H1 (cell line): ENCODE measurements around the gene ZRANB3. TPM values are rescaled to one million over a fixed set of nuclear protein-coding genes. Genes with fewer than 3 reads are reported as not detected.

Source experiments
- CTCF ChIA-PET: fragments of 300-600 bp; sonication (Branson Sonifier 250); formaldehyde crosslinking; loops from one replicate; lab custom pipeline; 2021; ENCODE audit not compliant: partially characterized antibody; lab: Charles Lee
- POLR2A ChIA-PET: fragments of 300-600 bp; sonication (Branson Sonifier 250); formaldehyde crosslinking; loops from one replicate; lab custom pipeline; 2021; ENCODE audit warnings: inconsistent platforms; ENCODE audit not compliant: partially characterized antibody; lab: Charles Lee
- DNase-seq, 2 experiments: peaks; one replicate each; pipeline versions ENCODE4 v3.0.0 to v3.0.0-alpha.2; 2010 to 2022; ENCODE audit warnings: low spot score in 2 of 2, low read depth in 1 of 2, mixed read lengths in 1 of 2
- FAIRE-seq: peaks from 2 replicates; lab custom pipeline; 2011; peaks lifted over from hg19 to GRCh38; lab: Jason Lieb, UNC
- H2AFZ ChIP-seq: 2 replicates; pipeline ENCODE4 v1.8.1; 2012; ENCODE audit warnings: low read length, inconsistent platforms
- H2AK5ac ChIP-seq: 2 replicates; pipeline ENCODE4 v1.6.1; 2013; ENCODE audit warnings: low read depth, low read length
- H2BK120ac ChIP-seq: replicated peaks from 2 replicates; pipeline ENCODE3; 2013; ENCODE audit warnings: low read depth, low read length, inconsistent platforms
- H2BK12ac ChIP-seq: 2 replicates; pipeline ENCODE4 v1.6.1; 2013; ENCODE audit warnings: low read depth, low read length
- H2BK15ac ChIP-seq: 2 replicates; pipeline ENCODE4 v1.6.1; 2013; ENCODE audit warnings: low read length
- H2BK20ac ChIP-seq: 2 replicates; pipeline ENCODE4 v1.6.1; 2013; ENCODE audit warnings: low read length
- H2BK5ac ChIP-seq: 2 replicates; pipeline ENCODE4 v1.6.1; 2013; ENCODE audit warnings: low read depth, low read length
- H3K14ac ChIP-seq: 2 replicates; pipeline ENCODE4 v1.6.1; 2013; ENCODE audit warnings: inconsistent platforms; ENCODE audit not compliant: insufficient read length
- H3K18ac ChIP-seq: 2 replicates; pipeline ENCODE4 v1.6.1; 2013; ENCODE audit warnings: low read length; ENCODE audit errors: extremely low read depth
- H3K23ac ChIP-seq: 2 replicates; pipeline ENCODE4 v1.6.1; 2013; ENCODE audit warnings: inconsistent platforms; ENCODE audit not compliant: insufficient read length
- H3K23me2 ChIP-seq: 2 replicates; pipeline ENCODE4 v1.6.1; 2013; ENCODE audit warnings: low read depth, low read length
- H3K27ac ChIP-seq: 2 replicates; pipeline ENCODE4 v1.6.1; 2011; ENCODE audit warnings: low read depth, low read length, inconsistent platforms
- H3K27me3 ChIP-seq, 4 experiments: replicated peaks in 1 of 4; 1 replicate in 1 of 4; 2 replicates in 3 of 4; pipeline versions ENCODE4 v1.6.1 to v1.8.1; 2011 to 2013; ENCODE audit warnings: low read length in 3 of 4, mild to moderate bottlenecking in 3 of 4, inconsistent platforms in 2 of 4, mixed read lengths in 2 of 4, moderate library complexity in 1 of 4; ENCODE audit not compliant: control insufficient read depth in 3 of 4, insufficient read depth in 3 of 4; ENCODE audit errors: extremely low read depth in 1 of 4
- H3K36me3 ChIP-seq, 4 experiments: 2 replicates each; pipeline versions ENCODE4 v1.6.1 to v1.8.1; 2011 to 2013; ENCODE audit warnings: mild to moderate bottlenecking in 4 of 4, low read length in 3 of 4, moderate library complexity in 2 of 4, control low read depth in 1 of 4, inconsistent platforms in 1 of 4; ENCODE audit not compliant: insufficient read depth in 4 of 4, control insufficient read depth in 2 of 4
- H3K4ac ChIP-seq: replicated peaks from 2 replicates; pipeline ENCODE3; 2013; ENCODE audit warnings: low read length, low read depth, mixed read lengths, inconsistent platforms; ENCODE audit not compliant: insufficient read length
- H3K4me1 ChIP-seq, 4 experiments: replicated peaks in 1 of 4; 1 replicate in 1 of 4; 2 replicates in 3 of 4; pipeline versions ENCODE4 v1.6.1 to v1.8.1; 2011 to 2013; ENCODE audit warnings: low read length in 3 of 4, inconsistent platforms in 2 of 4, mixed read lengths in 1 of 4; ENCODE audit not compliant: insufficient read depth in 4 of 4, control insufficient read depth in 3 of 4
- H3K4me2 ChIP-seq, 2 experiments: 2 replicates each; pipeline versions ENCODE4 v1.6.1 to v1.8.1; 2011 to 2013; ENCODE audit warnings: low read depth in 2 of 2, low read length in 2 of 2, control low read depth in 1 of 2, inconsistent platforms in 1 of 2, mild to moderate bottlenecking in 1 of 2; ENCODE audit not compliant: insufficient read depth in 1 of 2
- H3K4me3 ChIP-seq, 4 experiments: fragments of 200-600, 300-600 bp in 1 of 4; sonication (generic), shearing (Covaris generic), sonication (Bioruptor Twin) in 1 of 4; 2 replicates each; pipeline versions ENCODE4 v1.5.1 to v1.8.1; 2011 to 2016; ENCODE audit warnings: low read length in 4 of 4, low read depth in 3 of 4, control low read depth in 2 of 4, inconsistent platforms in 2 of 4, mild to moderate bottlenecking in 2 of 4, mixed read lengths in 1 of 4, moderate library complexity in 1 of 4; ENCODE audit not compliant: insufficient read depth in 2 of 4; ENCODE audit errors: extremely low read depth in 1 of 4
- H3K56ac ChIP-seq: replicated peaks from 2 replicates; pipeline ENCODE3; 2013; ENCODE audit warnings: low read depth, mild to moderate bottlenecking, mixed read lengths, low read length, inconsistent platforms; ENCODE audit not compliant: insufficient read length
- H3K79me1 ChIP-seq: 2 replicates; pipeline ENCODE4 v1.6.1; 2013; ENCODE audit warnings: low read depth, low read length, control low read depth
- H3K79me2 ChIP-seq, 2 experiments: 2 replicates each; pipeline versions ENCODE4 v1.6.1 to v1.8.1; 2012 to 2013; ENCODE audit warnings: low read length in 2 of 2, mild to moderate bottlenecking in 2 of 2, inconsistent platforms in 1 of 2; ENCODE audit not compliant: insufficient read depth in 2 of 2, control insufficient read depth in 1 of 2
- H3K9ac ChIP-seq, 4 experiments: replicated peaks in 1 of 4; 1 replicate in 1 of 4; 2 replicates in 3 of 4; pipeline versions ENCODE4 v1.6.1 to v1.8.1; 2011 to 2013; ENCODE audit warnings: low read depth in 3 of 4, low read length in 3 of 4, control low read depth in 2 of 4, mild to moderate bottlenecking in 2 of 4, moderate library complexity in 2 of 4, inconsistent platforms in 1 of 4; ENCODE audit errors: extremely low read depth in 1 of 4
- H3K9me3 ChIP-seq, 2 experiments: 2 replicates each; pipeline versions ENCODE4 v1.6.1 to v1.8.1; 2012 to 2013; ENCODE audit warnings: mild to moderate bottlenecking in 2 of 2, moderate library complexity in 2 of 2, control low read depth in 1 of 2, inconsistent platforms in 1 of 2, low read depth in 1 of 2, low read length in 1 of 2, mixed read lengths in 1 of 2; ENCODE audit not compliant: insufficient read depth in 2 of 2
- H4K20me1 ChIP-seq, 2 experiments: replicated peaks in 1 of 2; 2 replicates each; pipeline versions ENCODE3 to v1.8.1; 2011 to 2013; ENCODE audit warnings: inconsistent platforms in 2 of 2, low read length in 2 of 2, mild to moderate bottlenecking in 1 of 2; ENCODE audit not compliant: insufficient read depth in 2 of 2, control insufficient read depth in 1 of 2
- H4K5ac ChIP-seq: 2 replicates; pipeline ENCODE4 v1.6.1; 2013; ENCODE audit warnings: low read length, low read depth, mixed read lengths, inconsistent platforms; ENCODE audit not compliant: insufficient read length
- H4K8ac ChIP-seq: 2 replicates; pipeline ENCODE4 v1.8.0; 2013; ENCODE audit warnings: mild to moderate bottlenecking, moderate library complexity, low read length, inconsistent platforms; ENCODE audit not compliant: insufficient read depth; ENCODE audit errors: extremely low read depth
- H4K91ac ChIP-seq: replicated peaks from 2 replicates; pipeline ENCODE3; 2013; ENCODE audit warnings: low read length, mixed read lengths, inconsistent platforms; ENCODE audit not compliant: insufficient read length
- BRCA1 ChIP-seq: IDR thresholded peaks from 2 replicates; pipeline ENCODE4 v1.6.1; 2012; ENCODE audit warnings: low read depth, low read length, improper control_type of control experiment
- EP300 ChIP-seq, 2 experiments: IDR thresholded peaks; 1 replicate in 1 of 2; 2 replicates in 1 of 2; pipeline ENCODE4 v1.6.1; 2011 to 2012; ENCODE audit warnings: low read depth in 2 of 2, low read length in 2 of 2, mild to moderate bottlenecking in 2 of 2, borderline replicate concordance in 1 of 2, inconsistent platforms in 1 of 2, moderate library complexity in 1 of 2
- EZH2 ChIP-seq: fragments of 200-600 bp; sonication (generic); IDR thresholded peaks from 2 replicates; pipeline ENCODE4 v1.7.1; 2012; ENCODE audit warnings: low read depth, mild to moderate bottlenecking, moderate library complexity, low read length, inconsistent platforms; ENCODE audit not compliant: severe bottlenecking
- KDM1A ChIP-seq: fragments of 200-600, 300-600 bp; sonication (generic); IDR thresholded peaks from 2 replicates; pipeline ENCODE4 v1.7.1; 2016; ENCODE audit warnings: mild to moderate bottlenecking, low read length, borderline replicate concordance
- RAD21 ChIP-seq, 2 experiments: IDR thresholded peaks in 1 of 2; conservative IDR thresholded peaks in 1 of 2; 2 replicates each; pipeline ENCODE4 v1.6.1; 2011; ENCODE audit warnings: low read depth in 2 of 2, low read length in 2 of 2, improper control_type of control experiment in 1 of 2, inconsistent platforms in 1 of 2, mild to moderate bottlenecking in 1 of 2, moderate library complexity in 1 of 2
- SIRT6 ChIP-seq: IDR thresholded peaks from one replicate; pipeline ENCODE4 v1.7.1; 2012; ENCODE audit warnings: low read length, inconsistent platforms
- TAF7 ChIP-seq: optimal IDR thresholded peaks from 2 replicates; pipeline ENCODE3; 2011; ENCODE audit warnings: low read depth, mild to moderate bottlenecking, inconsistent platforms, low read length, moderate library complexity, borderline replicate concordance
- TBP ChIP-seq: IDR thresholded peaks from 2 replicates; pipeline ENCODE4 v1.6.1; 2011; ENCODE audit warnings: low read depth, low read length, improper control_type of control experiment
- TEAD4 ChIP-seq: IDR thresholded peaks from 2 replicates; pipeline ENCODE4 v1.6.1; 2012; ENCODE audit warnings: low read depth, low read length, inconsistent platforms, mixed read lengths
- WGBS, 2 experiments: shearing (Covaris generic) in 1 of 2; methylation state at CpG; one replicate each; pipeline versions ENCODE4 v1.1.6 to v1.1.7; 2013 to 2015; ENCODE audit warnings: low lambda C conversion rate in 2 of 2, mixed read lengths in 2 of 2, inconsistent platforms in 1 of 2, low coverage in 1 of 2, missing lambda C conversion rate in 1 of 2; ENCODE audit not compliant: insufficient replicate concordance in 2 of 2, insufficient coverage in 1 of 2, insufficient read length in 1 of 2; ENCODE audit errors: extremely low coverage in 1 of 2, missing lambda C conversion rate in 1 of 2; 5-methylcytosine and 5-hydroxymethylcytosine counted together
- polyA plus RNA-seq, 7 experiments: library from polyadenylated mRNA; depleted of rRNA in 3 of 7; stranded (reverse) in 5 of 7; unstranded in 2 of 7; fragments of >200 nt in 5 of 7; fragments of 200-250 nt in 2 of 7; gene quantifications; 1 replicate in 5 of 7; 2 replicates in 1 of 7; 4 replicates in 1 of 7; pipeline versions ENCODE4 v1.2.1 to v1.2.3, GENCODE V29; 2011 to 2013; ENCODE audit warnings: missing spikeins in 2 of 7, mixed read lengths in 2 of 7
- total RNA-seq: library from RNA; stranded (reverse); fragmentation: NEBNext Ultra II Directional; extraction: Animal tissue kit (Norgen Biotek cat#: 25700); gene quantifications from 2 replicates; pipeline ENCODE4 v1.2.1, GENCODE V29; 2021
- TF ChIP-seq, protein P1 (sequence below): IDR thresholded peaks from 2 replicates; pipeline ENCODE4 v1.6.1; 2011; ENCODE audit warnings: low read depth, mild to moderate bottlenecking, low read length; ENCODE audit not compliant: insufficient read depth

Gene ZRANB3
- total and polyA plus RNA-seq, 2 of the 8 experiments (the other 6 are each of a cell fraction or from before 2014, with no cell fraction given) = 4.5 to 19.3 TPM

DNA sequence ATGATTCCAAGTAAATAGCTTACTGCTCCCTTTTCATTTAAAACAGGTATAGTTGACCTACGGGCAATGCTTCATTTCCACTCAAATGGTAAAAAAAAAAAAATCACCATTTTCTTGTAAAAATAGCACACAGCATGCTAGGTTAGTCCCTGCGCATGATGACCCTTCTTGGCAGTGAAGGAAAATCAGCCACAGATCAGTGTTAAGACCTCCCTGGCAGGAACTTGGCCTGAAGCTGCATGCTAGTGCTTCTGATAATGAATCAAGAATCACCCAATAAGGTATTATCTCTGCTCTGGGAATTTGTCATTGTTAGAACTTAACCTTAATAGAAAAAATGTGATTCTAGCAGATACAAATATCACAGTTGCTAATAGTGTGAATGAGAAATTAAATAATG, 312.6 kb downstream of the ZRANB3 start:
- H2BK12ac ChIP-seq = no peak overlapping the region
- H4K20me1 ChIP-seq = no peaks in the 10 kb centered on the region
- no peaks in the 10 kb centered on the region for H3K79me1 ChIP-seq
- no peak overlapping the region for H2AFZ ChIP-seq
- WGBS, 2 experiments = 84% methylated on average over 2 of the region's 2 CpGs; no CpG with 5 or more reads in 1 of the 2 experiments
- H3K23me2 ChIP-seq = no peaks in the 10 kb centered on the region
- no peak overlapping the region for H3K14ac ChIP-seq
- H2BK20ac ChIP-seq = no peak overlapping the region
- no peak for FAIRE-seq
- H3K9me3 ChIP-seq = no peaks in the 10 kb centered on the region
- DNase-seq = no peak
- no peak overlapping the region for H3K18ac ChIP-seq
- ChIA-PET POLR2A (no interaction called here), CTCF (no interaction called here)
- no peaks in the 10 kb centered on the region; a peak in 1 of 8 replicates for H3K36me3 ChIP-seq
- no peak overlapping the region for H2BK5ac ChIP-seq
- no peak for TF ChIP-seq TEAD4
- no peak for TF ChIP-seq EZH2
- TF ChIP-seq TAF7 = no peak
- no peak for TF ChIP-seq KDM1A
- no peak for TF ChIP-seq BRCA1
- no peak for TF ChIP-seq RAD21 (IDR thresholded peaks at IDR 0.05 in 1 of 2, conservative IDR thresholded peaks at IDR 0.05 in 1 of 2; ENCODE audit: low read depth in 2 of 2, low read length in 2 of 2)
- TF ChIP-seq TBP = no peak
- no peak for TF ChIP-seq EP300 (IDR thresholded peaks at IDR 0.05; ENCODE audit: borderline replicate concordance in 1 of 2, low read depth in 2 of 2, low read length in 2 of 2)
- TF ChIP-seq, protein P1, sequence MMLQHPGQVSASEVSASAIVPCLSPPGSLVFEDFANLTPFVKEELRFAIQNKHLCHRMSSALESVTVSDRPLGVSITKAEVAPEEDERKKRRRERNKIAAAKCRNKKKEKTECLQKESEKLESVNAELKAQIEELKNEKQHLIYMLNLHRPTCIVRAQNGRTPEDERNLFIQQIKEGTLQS = no peak
- TF ChIP-seq SIRT6 = no peak
- no peak overlapping the region for H2BK15ac ChIP-seq
- no peak overlapping the region for H4K91ac ChIP-seq
- H3K27ac ChIP-seq = no peak overlapping the region
- H3K4ac ChIP-seq = no peak overlapping the region
- H4K8ac ChIP-seq = no peak overlapping the region
- H2AK5ac ChIP-seq = no peak overlapping the region
- no peaks in the 10 kb centered on the region; a peak in 1 of 7 replicates for H3K4me1 ChIP-seq
- H3K79me2 ChIP-seq = no peaks in the 10 kb centered on the region
- no peak overlapping the region for H3K23ac ChIP-seq
- H3K27me3 ChIP-seq = no peaks in the 10 kb centered on the region
- H3K56ac ChIP-seq = no peak overlapping the region
- no peak overlapping the region for H3K9ac ChIP-seq
- H3K4me3 ChIP-seq = no peak overlapping the region
- no peak overlapping the region for H2BK120ac ChIP-seq
- no peak overlapping the region for H3K4me2 ChIP-seq
- H4K5ac ChIP-seq = no peak overlapping the region
